Smooth muscle cell (in vitro differentiated cells): Measurements from ENCODE around the gene SLC28A3. TPM values are rescaled to one million over a fixed set of nuclear protein-coding genes. Genes with fewer than 3 reads are reported as not detected.

Experiments
- DNase-seq: peaks from one replicate; lab custom pipeline; 2025; ENCODE audit not compliant: unreplicated experiment; lab: John Stamatoyannopoulos, UW
- H2AFZ ChIP-seq: fragments of 200-600 bp; sonication (generic); 2 replicates; pipeline ENCODE4 v1.6.0; 2016; ENCODE audit warnings: antibody characterized with exemption, low read depth, mild to moderate bottlenecking
- H3F3A ChIP-seq: fragments of 200-600 bp; sonication (generic); 2 replicates; pipeline ENCODE4 v1.6.0; 2017; ENCODE audit warnings: antibody characterized with exemption, low read depth
- H3K27ac ChIP-seq: fragments of 200-600 bp; sonication (generic); 2 replicates; pipeline ENCODE4 v1.5.1; 2016; ENCODE audit warnings: low read depth, mild to moderate bottlenecking
- H3K27me3 ChIP-seq: fragments of 200-600 bp; sonication (generic); 2 replicates; pipeline ENCODE4 v1.6.1; 2016; ENCODE audit warnings: low read depth, mild to moderate bottlenecking
- H3K36me3 ChIP-seq: fragments of 200-600 bp; sonication (generic); 2 replicates; pipeline ENCODE4 v1.5.1; 2016; ENCODE audit warnings: low read depth
- H3K4me1 ChIP-seq: fragments of 200-600 bp; sonication (generic); 2 replicates; pipeline ENCODE4 v1.5.1; 2016; ENCODE audit warnings: low read depth
- H3K4me2 ChIP-seq: fragments of 200-600 bp; sonication (generic); 2 replicates; pipeline ENCODE4 v1.6.0; 2016; ENCODE audit warnings: mild to moderate bottlenecking
- H3K4me3 ChIP-seq: fragments of 200-600 bp; sonication (generic); 2 replicates; pipeline ENCODE4 v1.5.1; 2016; ENCODE audit warnings: mild to moderate bottlenecking
- H3K79me2 ChIP-seq: fragments of 200-600 bp; sonication (generic); 2 replicates; pipeline ENCODE4 v1.6.0; 2016; ENCODE audit warnings: low read depth, mild to moderate bottlenecking
- H3K9ac ChIP-seq: fragments of 200-600 bp; sonication (generic); 2 replicates; pipeline ENCODE4 v1.6.0; 2016; ENCODE audit warnings: low read depth
- H3K9me3 ChIP-seq: fragments of 200-600 bp; sonication (generic); replicated peaks from 2 replicates; pipeline ENCODE4 v1.5.1; 2016; ENCODE audit warnings: low read depth
- H4K20me1 ChIP-seq: fragments of 200-600 bp; sonication (generic); 2 replicates; pipeline ENCODE4 v1.6.0; 2016; ENCODE audit warnings: low read depth
- WGBS: methylation state at CpG from one replicate; pipeline ENCODE4 v1.1.7; 2016; ENCODE audit warnings: low lambda C conversion rate; 5-methylcytosine and 5-hydroxymethylcytosine counted together
- polyA plus RNA-seq: library from polyadenylated mRNA; unstranded; fragments of >200 nt; fragmentation: Nextera tagmentation; extraction: Ambion mirVana; gene quantifications from 2 replicates; pipeline ENCODE4 v1.2.1, GENCODE V29; 2016
- total RNA-seq: library from RNA; depleted of rRNA; stranded (reverse); fragments of >200 nt; gene quantifications from 2 replicates; pipeline ENCODE4 v1.2.3, GENCODE V29; 2014
- TF ChIP-seq, protein P1 (sequence below): fragments of 200-600 bp; sonication (generic); IDR thresholded peaks from 2 replicates; pipeline ENCODE4 v1.5.1; 2017; ENCODE audit warnings: borderline replicate concordance, mild to moderate bottlenecking, antibody characterized with exemption; ENCODE audit not compliant: insufficient read depth, poor library complexity, severe bottlenecking

Gene SLC28A3
- total and polyA plus RNA-seq, 2 experiments from 2014 or later, result 0.11 to 1.8 TPM

DNA sequence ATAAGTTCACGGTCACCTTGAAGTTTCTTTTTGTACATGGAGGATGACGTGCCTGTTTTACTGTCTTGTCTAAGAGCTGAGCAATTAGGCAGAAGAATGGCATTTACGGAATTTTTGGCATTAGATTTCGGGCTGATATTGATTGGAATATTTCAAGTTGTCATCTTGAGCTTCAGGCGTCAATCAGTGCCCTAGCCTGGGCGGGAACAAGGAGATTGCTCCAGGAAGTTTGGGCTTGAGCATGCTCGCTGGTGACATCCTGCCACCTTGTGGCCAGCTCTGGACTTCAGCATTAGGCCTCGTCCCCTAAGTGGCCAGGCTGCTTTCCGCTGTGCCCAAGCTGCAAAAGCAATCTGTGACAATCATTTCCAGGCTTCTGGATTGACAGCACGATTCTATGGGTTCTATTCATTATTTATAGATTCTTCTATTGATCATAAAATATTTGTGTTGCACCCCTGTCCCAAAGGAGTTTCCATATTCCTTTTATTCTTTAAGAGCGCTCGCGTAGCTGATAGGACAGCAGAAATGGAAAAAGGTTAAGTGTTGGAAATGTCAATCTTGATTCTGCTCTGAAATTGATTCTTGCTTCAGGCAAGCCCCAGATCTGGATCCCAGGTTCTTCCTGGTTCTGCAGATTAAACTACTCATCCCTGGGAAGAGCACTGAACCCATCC lies 79.3 kb downstream of the SLC28A3 start:
- Histone ChIP-seq H3K79me2 (no peaks in the 10 kb centered on the region), H4K20me1 (no peaks in the 10 kb centered on the region), H3K4me3 (no peak overlapping the region), H3K27ac (no peak overlapping the region), H3K36me3 (no peaks in the 10 kb centered on the region), H3K4me2 (peak overlapping the region; percentile 68), H3K9ac (no peak overlapping the region), H3K4me1 (no peaks in the 10 kb centered on the region), H2AFZ (no peak overlapping the region), H3K27me3 (peaks cover 29% of the 10 kb centered on the region), H3F3A (no peaks in the 10 kb centered on the region), H3K9me3 (no peaks in the 10 kb centered on the region)
- TF ChIP-seq, protein P1, sequence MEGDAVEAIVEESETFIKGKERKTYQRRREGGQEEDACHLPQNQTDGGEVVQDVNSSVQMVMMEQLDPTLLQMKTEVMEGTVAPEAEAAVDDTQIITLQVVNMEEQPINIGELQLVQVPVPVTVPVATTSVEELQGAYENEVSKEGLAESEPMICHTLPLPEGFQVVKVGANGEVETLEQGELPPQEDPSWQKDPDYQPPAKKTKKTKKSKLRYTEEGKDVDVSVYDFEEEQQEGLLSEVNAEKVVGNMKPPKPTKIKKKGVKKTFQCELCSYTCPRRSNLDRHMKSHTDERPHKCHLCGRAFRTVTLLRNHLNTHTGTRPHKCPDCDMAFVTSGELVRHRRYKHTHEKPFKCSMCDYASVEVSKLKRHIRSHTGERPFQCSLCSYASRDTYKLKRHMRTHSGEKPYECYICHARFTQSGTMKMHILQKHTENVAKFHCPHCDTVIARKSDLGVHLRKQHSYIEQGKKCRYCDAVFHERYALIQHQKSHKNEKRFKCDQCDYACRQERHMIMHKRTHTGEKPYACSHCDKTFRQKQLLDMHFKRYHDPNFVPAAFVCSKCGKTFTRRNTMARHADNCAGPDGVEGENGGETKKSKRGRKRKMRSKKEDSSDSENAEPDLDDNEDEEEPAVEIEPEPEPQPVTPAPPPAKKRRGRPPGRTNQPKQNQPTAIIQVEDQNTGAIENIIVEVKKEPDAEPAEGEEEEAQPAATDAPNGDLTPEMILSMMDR, result peak; percentile 79
- DNase-seq, result peak; percentile 3
- WGBS, result 40% methylated on average over 13 of the region's 13 CpGs

DNA sequence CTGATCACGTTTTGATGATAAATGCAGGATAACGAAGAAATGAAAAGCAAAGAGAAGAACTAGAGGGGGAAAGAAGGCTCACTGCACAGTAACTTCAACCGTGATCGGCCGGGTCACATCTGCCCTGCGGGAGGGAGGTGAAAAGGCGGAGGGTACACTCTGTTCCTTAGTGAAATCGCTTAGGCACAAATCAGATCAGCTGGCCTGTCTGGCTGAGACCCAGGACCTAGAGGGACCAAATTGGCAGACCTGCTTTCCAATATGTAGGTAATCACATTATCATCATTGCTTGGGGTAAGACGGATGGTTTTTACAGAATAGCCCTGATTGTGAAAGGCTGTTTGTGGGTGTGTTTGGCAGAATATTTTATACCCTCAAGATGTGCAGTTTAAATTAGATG lies 82.2 kb downstream of the SLC28A3 start:
- no peak overlapping the region for H2AFZ ChIP-seq
- TF ChIP-seq, protein P1, result no peak
- H3K4me1 ChIP-seq, result no peaks in the 10 kb centered on the region

DNA sequence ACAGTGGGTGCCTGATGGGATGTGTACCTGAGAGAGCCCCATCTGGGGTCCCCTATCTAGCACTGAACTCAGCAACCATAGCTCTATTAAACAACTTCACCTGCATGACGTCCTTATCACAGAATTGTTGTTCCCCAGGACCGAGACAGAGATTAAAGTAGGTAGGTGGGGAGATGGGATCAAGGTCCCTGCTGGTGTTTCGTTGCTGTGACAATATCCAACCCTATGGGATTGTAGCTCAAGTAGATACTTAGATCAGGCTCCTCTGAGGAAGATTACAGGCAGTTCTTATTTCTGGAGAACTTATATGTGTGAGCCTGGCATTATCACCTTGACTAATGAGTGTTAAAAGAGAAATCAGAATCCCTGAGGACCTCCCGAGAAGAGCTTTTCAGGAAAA lies 84.9 kb downstream of the SLC28A3 start:
- Histone ChIP-seq H3K4me2 (no peak overlapping the region), H4K20me1 (no peaks in the 10 kb centered on the region), H3K9me3 (no peaks in the 10 kb centered on the region), H3K27me3 (peaks cover 16% of the 10 kb centered on the region), H3F3A (no peaks in the 10 kb centered on the region), H3K79me2 (no peaks in the 10 kb centered on the region), H3K27ac (no peak overlapping the region), H3K36me3 (no peaks in the 10 kb centered on the region), H2AFZ (no peak overlapping the region), H3K4me3 (no peak overlapping the region), H3K9ac (no peak overlapping the region), H3K4me1 (no peaks in the 10 kb centered on the region)
- no peak for DNase-seq
- 76% methylated on average over 4 of the region's 4 CpGs for WGBS
- TF ChIP-seq, protein P1, result no peak

More for the DNA sequence above, 82.2 kb downstream of the SLC28A3 start:
- Histone ChIP-seq H3K9me3 (no peaks in the 10 kb centered on the region), H3F3A (no peaks in the 10 kb centered on the region), H3K27ac (no peak overlapping the region), H3K4me2 (no peak overlapping the region), H3K36me3 (no peaks in the 10 kb centered on the region), H4K20me1 (no peaks in the 10 kb centered on the region), H3K79me2 (no peaks in the 10 kb centered on the region), H3K9ac (no peak overlapping the region), H3K27me3 (peaks cover 17% of the 10 kb centered on the region), H3K4me3 (no peak overlapping the region)
- DNase-seq, result no peak
- 80% methylated on average over 9 of the region's 9 CpGs for WGBS

DNA sequence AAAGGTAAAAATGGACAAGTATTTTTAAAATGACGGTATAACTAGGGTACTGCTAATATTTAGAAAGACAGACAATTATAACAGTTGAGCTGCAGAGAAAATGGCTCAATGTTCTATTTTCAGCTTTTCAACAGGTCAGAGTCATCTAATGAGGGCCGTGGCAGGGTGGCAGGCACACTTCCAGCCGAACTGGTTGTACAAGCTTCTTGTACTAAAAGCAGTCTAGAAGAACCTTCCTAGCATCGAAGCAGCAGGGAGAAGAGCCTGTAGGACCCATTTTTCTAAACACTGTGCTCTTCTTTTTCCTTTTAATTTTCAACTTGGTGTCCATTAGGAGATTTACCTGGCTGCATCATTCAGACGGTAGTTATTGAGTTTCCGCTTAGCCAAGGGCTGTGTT lies 85.6 kb downstream of the SLC28A3 start:
- Histone ChIP-seq H4K20me1 (no peaks in the 10 kb centered on the region), H3K4me3 (no peak overlapping the region), H2AFZ (no peak overlapping the region), H3K9me3 (no peaks in the 10 kb centered on the region), H3K79me2 (no peaks in the 10 kb centered on the region), H3K27me3 (peaks cover 16% of the 10 kb centered on the region), H3K4me2 (peak overlapping the region; percentile 40), H3K27ac (peak overlapping the region; percentile 13), H3F3A (no peaks in the 10 kb centered on the region), H3K9ac (no peak overlapping the region), H3K4me1 (no peaks in the 10 kb centered on the region), H3K36me3 (no peaks in the 10 kb centered on the region)
- TF ChIP-seq, protein P1, result no peak
- no peak for DNase-seq
- 62% methylated on average over 6 of the region's 6 CpGs for WGBS
